Esophagus muscularis mucosa (tissue), 4 donors: ENCODE results near the gene NRP1.

Source experiments
- CTCF ChIP-seq, 3 experiments: fragments of 200-600 bp in 2 of 3; fragments of 450-650 bp in 1 of 3; sonication (generic) in 2 of 3; IDR thresholded peaks; one replicate each; pipeline ENCODE4 v1.5.1; 2017 to 2019; ENCODE audit warnings: antibody characterized with exemption in 3 of 3, mild to moderate bottlenecking in 2 of 3, moderate library complexity in 1 of 3
- EP300 ChIP-seq: sonication (generic); formaldehyde crosslinking; IDR thresholded peaks from one replicate; pipeline ENCODE4 v1.6.1; 2017; ENCODE audit warnings: antibody characterized with exemption
- POLR2A ChIP-seq: fragments of 450-650 bp; IDR thresholded peaks from one replicate; pipeline ENCODE4 v1.6.1; 2017; ENCODE audit warnings: antibody characterized with exemption, moderate library complexity, mild to moderate bottlenecking, low read depth
- POLR2AphosphoS5 ChIP-seq, 2 donors: sonication (generic); formaldehyde crosslinking; IDR thresholded peaks; one replicate each; pipeline ENCODE4 v1.6.1; 2017; ENCODE audit warnings: antibody characterized with exemption in 2 of 2

- TF ChIP-seq POLR2A: no peak
- TF ChIP-seq CTCF (IDR thresholded peaks at IDR 0.05): no peak
- TF ChIP-seq EP300: no peak
- TF ChIP-seq POLR2AphosphoS5 (IDR thresholded peaks at IDR 0.05): no peak
Observed at GRCh38 chr10:33335551-33335800, 1.0 kb upstream of the NRP1 start.
